HCT116 (cell line): ENCODE measurements around the gene CTSZ. TPM values are rescaled to one million over a fixed set of nuclear protein-coding genes. Genes with fewer than 3 reads are reported as not detected.

Source experiments
- ATAC-seq: fragments of 200-7000 bp; cut with Tn5 transposase; 2 replicates; pipeline ENCODE4 v1.9.1; 2020; ENCODE audit warnings: mild to moderate bottlenecking, moderate library complexity
- BruUV-seq: library from RNA; stranded (reverse); fragments of 400-500 nt; replicated peaks from 2 replicates; lab custom pipeline; 2021; lab: Mats Ljungman, UMichigan
- CTCF ChIA-PET: fragments of 300-600 bp; sonication (Branson Sonifier 250); formaldehyde crosslinking; loops from one replicate; lab custom pipeline; 2021; ENCODE audit warnings: antibody characterized with exemption; lab: Charles Lee
- POLR2A ChIA-PET: fragments of 300-600, 350-600 bp; sonication (Branson Sonifier 250); formaldehyde crosslinking; loops from one replicate; lab custom pipeline; 2021; ENCODE audit warnings: antibody characterized with exemption; lab: Charles Lee
- RAD21 ChIA-PET, 2 experiments: fragments of 300-600 bp; sonication (Branson Sonifier 250); formaldehyde crosslinking; loops; one replicate each; lab custom pipeline; 2023; ENCODE audit warnings: low total read pairs in 2 of 2; ENCODE audit not compliant: uncharacterized antibody in 2 of 2, unreplicated experiment in 2 of 2, low non-redundant PET in 1 of 2; lab: Charles Lee
- DNase-seq: peaks from one replicate; pipeline ENCODE4 v3.0.0-alpha.2; 2010; ENCODE audit warnings: low read depth, low spot score
- H2AFZ ChIP-seq: fragments of 200-600 bp; shearing (Covaris generic), sonication (generic); 2 replicates; pipeline ENCODE4 v1.6.1; 2017; ENCODE audit warnings: low read depth, mixed run types, mixed read lengths, antibody characterized with exemption, low read length; ENCODE audit not compliant: poor library complexity, severe bottlenecking
- H3K27ac ChIP-seq: 2 replicates; pipeline ENCODE4 v1.5.1; 2012; ENCODE audit warnings: low read depth, low read length
- H3K27me3 ChIP-seq: fragments of 200-600 bp; sonication (generic); 2 replicates; pipeline ENCODE4 v1.6.1; 2016; ENCODE audit warnings: mixed run types, low read length, mixed read lengths; ENCODE audit not compliant: insufficient read depth
- H3K36me3 ChIP-seq, 2 experiments: fragments of 200-500 bp in 1 of 2; fragments of 200-600 bp in 1 of 2; sonication (Bioruptor generic) in 1 of 2; sonication (generic) in 1 of 2; 2 replicates each; pipeline versions ENCODE4 v1.5.1 to v1.6.1; 2014 to 2016; ENCODE audit warnings: low read length in 2 of 2, inconsistent platforms in 1 of 2, mixed read lengths in 1 of 2, mixed run types in 1 of 2; ENCODE audit not compliant: insufficient read depth in 2 of 2, control insufficient read depth in 1 of 2
- H3K4me1 ChIP-seq, 2 experiments: fragments of 200-600 bp in 1 of 2; sonication (generic) in 1 of 2; 2 replicates each; pipeline versions ENCODE4 v1.5.1 to v1.6.1; 2012 to 2017; ENCODE audit warnings: low read length in 2 of 2, inconsistent platforms in 1 of 2, mild to moderate bottlenecking in 1 of 2, mixed read lengths in 1 of 2, mixed run types in 1 of 2, moderate library complexity in 1 of 2; ENCODE audit not compliant: insufficient read depth in 2 of 2, control insufficient read depth in 1 of 2
- H3K4me2 ChIP-seq: fragments of 200-600 bp; sonication (generic); 2 replicates; pipeline ENCODE4 v1.6.1; 2017; ENCODE audit warnings: mixed run types, low read length, mixed read lengths
- H3K4me3 ChIP-seq, 2 experiments: fragments of 200-600 bp in 1 of 2; sonication (generic) in 1 of 2; replicated peaks in 1 of 2; 2 replicates each; pipeline ENCODE4 v1.5.1; 2011 to 2016; ENCODE audit warnings: low read length in 2 of 2, control low read depth in 1 of 2, low read depth in 1 of 2, mild to moderate bottlenecking in 1 of 2, mixed read lengths in 1 of 2, mixed run types in 1 of 2
- H3K79me2 ChIP-seq: fragments of 200-600 bp; sonication (generic); 2 replicates; pipeline ENCODE4 v1.6.1; 2017; ENCODE audit warnings: mild to moderate bottlenecking, mixed run types, low read length, moderate library complexity, mixed read lengths; ENCODE audit not compliant: insufficient read depth
- H3K9ac ChIP-seq: fragments of 200-600 bp; sonication (generic); 2 replicates; pipeline ENCODE4 v1.6.1; 2016; ENCODE audit warnings: low read length, mixed read lengths
- H3K9me2 ChIP-seq: fragments of 200-600 bp; sonication (generic), shearing (Covaris generic); 2 replicates; pipeline ENCODE4 v1.6.1; 2017; ENCODE audit warnings: mixed run types, mild to moderate bottlenecking, moderate library complexity; ENCODE audit not compliant: insufficient read depth
- H3K9me3 ChIP-seq, 2 experiments: fragments of 200-500 bp in 1 of 2; fragments of 200-600 bp in 1 of 2; sonication (Bioruptor generic) in 1 of 2; sonication (generic) in 1 of 2; 2 replicates each; pipeline ENCODE4 v1.6.1; 2014 to 2017; ENCODE audit warnings: low read length in 2 of 2, mixed read lengths in 2 of 2, inconsistent platforms in 1 of 2, low read depth in 1 of 2, mild to moderate bottlenecking in 1 of 2, mixed run types in 1 of 2, moderate library complexity in 1 of 2; ENCODE audit not compliant: control insufficient read depth in 1 of 2, insufficient read depth in 1 of 2
- H4K20me1 ChIP-seq: fragments of 200-600 bp; sonication (generic), shearing (Covaris generic); 2 replicates; pipeline ENCODE4 v1.6.1; 2017; ENCODE audit warnings: mixed run types, mild to moderate bottlenecking, moderate library complexity; ENCODE audit not compliant: insufficient read depth
- ATF3 ChIP-seq: IDR thresholded peaks from 2 replicates; pipeline ENCODE4 v1.6.1; 2012
- CTCF ChIP-seq, 3 experiments: fragments of 200-600 bp in 1 of 3; sonication (generic) in 1 of 3; IDR thresholded peaks in 2 of 3; conservative IDR thresholded peaks in 1 of 3; 2 replicates each; pipeline ENCODE4 v1.5.1; 2012 to 2017; ENCODE audit warnings: low read depth in 2 of 3, low read length in 2 of 3, antibody characterized with exemption in 1 of 3, borderline replicate concordance in 1 of 3, control low read depth in 1 of 3, mild to moderate bottlenecking in 1 of 3, mixed read lengths in 1 of 3, mixed run types in 1 of 3, moderate library complexity in 1 of 3; ENCODE audit not compliant: insufficient read depth in 1 of 3
- EGR1 ChIP-seq: IDR thresholded peaks from 2 replicates; pipeline ENCODE4 v1.6.1; 2012; ENCODE audit warnings: low read depth
- ELF1 ChIP-seq: IDR thresholded peaks from 2 replicates; pipeline ENCODE4 v1.6.1; 2012; ENCODE audit warnings: low read depth, borderline replicate concordance
- EZH2 ChIP-seq: fragments of 200-600 bp; sonication (generic); IDR thresholded peaks from 2 replicates; pipeline ENCODE4 v1.6.1; 2017; ENCODE audit warnings: antibody characterized with exemption, mixed run types
- FOSL1 ChIP-seq: IDR thresholded peaks from 2 replicates; pipeline ENCODE4 v1.6.1; 2012; ENCODE audit warnings: low read depth
- JUND ChIP-seq: IDR thresholded peaks from 2 replicates; pipeline ENCODE4 v1.6.1; 2012
- MAX ChIP-seq: IDR thresholded peaks from 2 replicates; pipeline ENCODE4 v1.6.1; 2012
- POLR2A ChIP-seq: IDR thresholded peaks from 2 replicates; pipeline ENCODE4 v1.7.0; 2011; ENCODE audit warnings: borderline replicate concordance; ENCODE audit not compliant: insufficient read depth, insufficient read length; ENCODE audit errors: extremely low read depth
- POLR2AphosphoS5 ChIP-seq: IDR thresholded peaks from 2 replicates; pipeline ENCODE4 v1.6.1; 2011; ENCODE audit warnings: mild to moderate bottlenecking, low read depth, low read length, moderate library complexity
- RAD21 ChIP-seq: IDR thresholded peaks from 2 replicates; pipeline ENCODE4 v1.6.1; 2012; ENCODE audit warnings: low read depth, mild to moderate bottlenecking
- SIN3A ChIP-seq: IDR thresholded peaks from 2 replicates; pipeline ENCODE4 v1.6.1; 2012; ENCODE audit warnings: low read depth
- SRF ChIP-seq: IDR thresholded peaks from 2 replicates; pipeline ENCODE4 v1.6.1; 2012; ENCODE audit warnings: low read depth
- YY1 ChIP-seq: IDR thresholded peaks from 2 replicates; pipeline ENCODE4 v1.6.1; 2011; ENCODE audit warnings: low read length, low read depth, moderate library complexity, mild to moderate bottlenecking; ENCODE audit not compliant: insufficient replicate concordance; ENCODE audit errors: extremely low read depth
- ZBTB33 ChIP-seq: IDR thresholded peaks from 2 replicates; pipeline ENCODE4 v1.6.1; 2011; ENCODE audit warnings: mild to moderate bottlenecking, low read length, moderate library complexity; ENCODE audit not compliant: insufficient replicate concordance; ENCODE audit errors: extremely low read depth
- ZNF274 ChIP-seq: fragments of 200-500 bp; sonication (Bioruptor generic); IDR thresholded peaks from 2 replicates; pipeline ENCODE4 v1.6.1; 2014; ENCODE audit warnings: mild to moderate bottlenecking, low read depth, low read length, inconsistent platforms
- intact Hi-C: fragments of 100-400 bp; cut with micrococcal nuclease; formaldehyde crosslinking; loops from 2 replicates; pipeline ENCODE4 v1.10.0; 2022
- total RNA-seq: library from RNA; stranded (reverse); gene quantifications from one replicate; pipeline ENCODE4 v1.2.1, GENCODE V29; 2021; ENCODE audit not compliant: unreplicated experiment

The CTSZ gene
- total RNA-seq, 1 experiment from 2014 or later = 100 TPM

GRCh38 chr20:59004493-59004762 is 2.6 kb downstream of the CTSZ start:
- H3K36me3 ChIP-seq = 0 out of 4 replicates have a peak, but pooled peaks cover 0 to 3% of the 10 kb centered on the region in 2 experiments
- no peak overlapping the region for H3K4me2 ChIP-seq
- H3K4me1 ChIP-seq = peaks cover 10 to 26% of the 10 kb centered on the region in 2 experiments
- ATAC-seq = no peak
- DNase-seq = no peak
- TF ChIP-seq ATF3 (no peak), RAD21 (no peak)
- TF ChIP-seq, all 23 proteins: peak for 0
- Histone ChIP-seq H3K4me3 (no peak overlapping the region), H3K9ac (no peak overlapping the region), H4K20me1 (no peaks in the 10 kb centered on the region), H2AFZ (no peak overlapping the region), H3K27ac (no peak overlapping the region), H3K9me2 (no peaks in the 10 kb centered on the region), H3K27me3 (no peaks in the 10 kb centered on the region), H3K79me2 (peaks cover 30% of the 10 kb centered on the region; the same call in 1 of the 2 replicates), H3K9me3 (no peaks in the 10 kb centered on the region)
- intact Hi-C loops = no loop called here
- ChIA-PET CTCF (no interaction called here), RAD21 (no interaction called here), POLR2A (no interaction called here)
- no TSS peak for BruUV-seq

GRCh38 chr20:59003836-59004492 is 3.1 kb downstream of the CTSZ start:
- no peaks in the 10 kb centered on the region for H3K9me3 ChIP-seq
- H2AFZ ChIP-seq = no peak overlapping the region
- 0 out of 4 replicates have a peak, but pooled peaks cover 0 to 3% of the 10 kb centered on the region in 2 experiments for H3K36me3 ChIP-seq
- intact Hi-C loops = no loop called here
- CTCF ChIA-PET = no interaction called here
- DNase-seq = no peak
- peaks cover 10 to 26% of the 10 kb centered on the region in 2 experiments for H3K4me1 ChIP-seq
- RAD21 ChIA-PET = no interaction called here
- H3K27ac ChIP-seq = no peak overlapping the region
- H3K79me2 ChIP-seq = peaks cover 30% of the 10 kb centered on the region; the same call in 1 of the 2 replicates
- H3K4me3 ChIP-seq = no peak overlapping the region
- ATAC-seq = no peak
- H4K20me1 ChIP-seq = no peaks in the 10 kb centered on the region
- POLR2A ChIA-PET = no interaction called here
- H3K9ac ChIP-seq = no peak overlapping the region
- no peaks in the 10 kb centered on the region for H3K9me2 ChIP-seq
- TF ChIP-seq POLR2AphosphoS5 (no peak), SIN3A (no peak), POLR2A (no peak), ZNF274 (no peak), CTCF (IDR thresholded peaks at IDR 0.05 in 2 of 3, conservative IDR thresholded peaks at IDR 0.05 in 1 of 3; ENCODE audit: borderline replicate concordance in 1 of 3, insufficient read depth in 1 of 3, low read depth in 2 of 3, low read length in 2 of 3) (no peak), YY1 (no peak), SRF (no peak), EZH2 (no peak), JUND (no peak), ELF1 (no peak), ATF3 (no peak), FOSL1 (no peak), EGR1 (no peak), ZBTB33 (no peak), MAX (no peak), RAD21 (no peak)
- no TSS peak for BruUV-seq
- H3K27me3 ChIP-seq = no peaks in the 10 kb centered on the region
- no peak overlapping the region for H3K4me2 ChIP-seq
